ENCODE results near the gene RNF25. TPM values are rescaled to one million over a fixed set of nuclear protein-coding genes. Genes with fewer than 3 reads are reported as not detected.

Gene RNF25
- total and polyA plus RNA-seq, 2 of the 8 experiments (the other 6 are each of a cell fraction or from before 2014, with no cell fraction given), result 19.6 to 29.6 TPM

GRCh38 chr2:218698885-218699284 lies 27.1 kb upstream of the RNF25 start:
- peaks cover 0 to 2% of the 10 kb centered on the region in 2 experiments for H4K20me1 ChIP-seq (replicated peaks in 1 of 2; ENCODE audit: control insufficient read depth in 1 of 2, insufficient read depth in 2 of 2, low read length in 2 of 2)
- H2BK120ac ChIP-seq (replicated peaks; ENCODE audit: low read depth, low read length), result no peak overlapping the region
- FAIRE-seq (no peak), DNase-seq (ENCODE audit: low read depth in 1 of 2, low spot score in 2 of 2) (no peak)
- no peak overlapping the region; the same call in 1 of the 2 replicates for H2BK5ac ChIP-seq (ENCODE audit: low read depth, low read length)
- H3K36me3 ChIP-seq (ENCODE audit: control insufficient read depth in 2 of 4, insufficient read depth in 4 of 4, low read length in 3 of 4), result peaks cover 0 to 16% (median 7%) of the 10 kb centered on the region in 4 experiments; a peak in 7 of 8 replicates
- H3K27ac ChIP-seq (ENCODE audit: low read depth, low read length), result no peak overlapping the region
- no peak overlapping the region for H3K4me2 ChIP-seq (ENCODE audit: insufficient read depth in 1 of 2, low read depth in 2 of 2, low read length in 2 of 2)
- no peaks in the 10 kb centered on the region for H3K79me2 ChIP-seq (ENCODE audit: control insufficient read depth in 1 of 2, insufficient read depth in 2 of 2, low read length in 2 of 2)
- no peak overlapping the region; the same call in 1 of the 2 replicates for H4K8ac ChIP-seq (ENCODE audit: extremely low read depth, insufficient read depth, low read length)
- CTCF ChIA-PET (ENCODE audit: partially characterized antibody), result interaction anchor here (0.7 to 4.8 kb wide), 5 partner anchors 12 to 304 kb away, joined by 3 to 27 read pairs (median 4); partner anchors contain the start of gene PRKAG3
- H3K9ac ChIP-seq (replicated peaks in 1 of 4; ENCODE audit: extremely low read depth in 1 of 4, low read depth in 3 of 4, low read length in 3 of 4), result no peak overlapping the region
- H2AFZ ChIP-seq (ENCODE audit: low read length), result no peak overlapping the region
- no peak overlapping the region for H2BK15ac ChIP-seq (ENCODE audit: low read length)
- no peak overlapping the region for H4K5ac ChIP-seq (ENCODE audit: insufficient read length, low read depth, low read length)
- no peaks in the 10 kb centered on the region for H3K79me1 ChIP-seq (ENCODE audit: low read depth, low read length)
- H3K18ac ChIP-seq (ENCODE audit: extremely low read depth, low read length), result no peak overlapping the region
- H2BK20ac ChIP-seq (ENCODE audit: low read length), result no peak overlapping the region
- H3K4me3 ChIP-seq (ENCODE audit: extremely low read depth in 1 of 4, insufficient read depth in 2 of 4, low read depth in 3 of 4, low read length in 4 of 4), result no peak overlapping the region
- H4K91ac ChIP-seq (replicated peaks; ENCODE audit: insufficient read length, low read length), result no peak overlapping the region
- no peak overlapping the region for H3K14ac ChIP-seq (ENCODE audit: insufficient read length)
- H3K9me3 ChIP-seq (ENCODE audit: insufficient read depth in 2 of 2, low read depth in 1 of 2, low read length in 1 of 2), result no peaks in the 10 kb centered on the region
- no peak overlapping the region for H2BK12ac ChIP-seq (ENCODE audit: low read depth, low read length)
- WGBS, 2 experiments (ENCODE audit: extremely low coverage in 1 of 2, insufficient coverage in 1 of 2, insufficient read length in 1 of 2, insufficient replicate concordance in 2 of 2, low coverage in 1 of 2, low lambda C conversion rate in 2 of 2, missing lambda C conversion rate in 1 of 2), result 96% methylated on average over 8 of the region's 8 CpGs; no CpG with 5 or more reads in 1 of the 2 experiments
- no peak overlapping the region for H2AK5ac ChIP-seq (ENCODE audit: low read depth, low read length)
- H3K56ac ChIP-seq (replicated peaks; ENCODE audit: insufficient read length, low read depth, low read length), result no peak overlapping the region
- H3K23me2 ChIP-seq (ENCODE audit: low read depth, low read length), result no peaks in the 10 kb centered on the region
- POLR2A ChIA-PET (ENCODE audit: partially characterized antibody), result interaction anchor here (1.5 to 1.7 kb wide), 3 partner anchors 9 to 13 kb away, joined by 3 to 7 read pairs (median 4); no protein-coding TSS in a partner anchor
- no peaks in the 10 kb centered on the region for H3K4me1 ChIP-seq (replicated peaks in 1 of 4; ENCODE audit: control insufficient read depth in 3 of 4, insufficient read depth in 4 of 4, low read length in 3 of 4)
- H3K27me3 ChIP-seq (replicated peaks in 1 of 4; ENCODE audit: control insufficient read depth in 3 of 4, extremely low read depth in 1 of 4, insufficient read depth in 3 of 4, low read length in 3 of 4), result no peaks in the 10 kb centered on the region
- H3K23ac ChIP-seq (ENCODE audit: insufficient read length), result no peak overlapping the region
- H3K4ac ChIP-seq (replicated peaks; ENCODE audit: insufficient read length, low read depth, low read length), result no peak overlapping the region
- TF ChIP-seq HDAC2 (IDR thresholded peaks at IDR 0.05; ENCODE audit: borderline replicate concordance in 1 of 2, low read depth in 2 of 2, low read length in 2 of 2) (no peak), ASH2L (IDR thresholded peaks at IDR 0.05; ENCODE audit: low read length) (no peak), TAF1 (IDR thresholded peaks at IDR 0.05; ENCODE audit: low read depth, low read length) (no peak), ZNF274 (IDR thresholded peaks at IDR 0.05; ENCODE audit: borderline replicate concordance, extremely low read depth, low read length) (no peak), GTF2F1 (IDR thresholded peaks at IDR 0.05; ENCODE audit: borderline replicate concordance, low read depth, low read length) (no peak), POU5F1 (IDR thresholded peaks at IDR 0.05; ENCODE audit: low read depth, low read length) (no peak), TEAD4 (IDR thresholded peaks at IDR 0.05; ENCODE audit: low read depth, low read length) (no peak), SRF (IDR thresholded peaks at IDR 0.05; ENCODE audit: low read depth, low read length) (no peak), RXRA (IDR thresholded peaks at IDR 0.05; ENCODE audit: insufficient read depth, low read depth, low read length) (no peak), JUND (IDR thresholded peaks at IDR 0.05; ENCODE audit: low read length) (no peak), GABPA (IDR thresholded peaks at IDR 0.05; ENCODE audit: borderline replicate concordance, insufficient read depth, low read length) (no peak)
- TF ChIP-seq, protein P1, sequence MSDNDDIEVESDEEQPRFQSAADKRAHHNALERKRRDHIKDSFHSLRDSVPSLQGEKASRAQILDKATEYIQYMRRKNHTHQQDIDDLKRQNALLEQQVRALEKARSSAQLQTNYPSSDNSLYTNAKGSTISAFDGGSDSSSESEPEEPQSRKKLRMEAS (IDR thresholded peaks at IDR 0.05), result no peak

Measured in H1 (cell line).